HK-2 (cell line): ENCODE measurements around the gene SHCBP1.
"Not testable (repeated sequence)": the region's sequence is repeated elsewhere in the genome, so short reads cannot be mapped to it uniquely, and the experiment has no call there.

Experiments
- DNase-seq: peaks from one replicate; pipeline ENCODE4 v3.0.0-alpha.2; 2018; ENCODE audit not compliant: unreplicated experiment

The SHCBP1 gene, protein sequence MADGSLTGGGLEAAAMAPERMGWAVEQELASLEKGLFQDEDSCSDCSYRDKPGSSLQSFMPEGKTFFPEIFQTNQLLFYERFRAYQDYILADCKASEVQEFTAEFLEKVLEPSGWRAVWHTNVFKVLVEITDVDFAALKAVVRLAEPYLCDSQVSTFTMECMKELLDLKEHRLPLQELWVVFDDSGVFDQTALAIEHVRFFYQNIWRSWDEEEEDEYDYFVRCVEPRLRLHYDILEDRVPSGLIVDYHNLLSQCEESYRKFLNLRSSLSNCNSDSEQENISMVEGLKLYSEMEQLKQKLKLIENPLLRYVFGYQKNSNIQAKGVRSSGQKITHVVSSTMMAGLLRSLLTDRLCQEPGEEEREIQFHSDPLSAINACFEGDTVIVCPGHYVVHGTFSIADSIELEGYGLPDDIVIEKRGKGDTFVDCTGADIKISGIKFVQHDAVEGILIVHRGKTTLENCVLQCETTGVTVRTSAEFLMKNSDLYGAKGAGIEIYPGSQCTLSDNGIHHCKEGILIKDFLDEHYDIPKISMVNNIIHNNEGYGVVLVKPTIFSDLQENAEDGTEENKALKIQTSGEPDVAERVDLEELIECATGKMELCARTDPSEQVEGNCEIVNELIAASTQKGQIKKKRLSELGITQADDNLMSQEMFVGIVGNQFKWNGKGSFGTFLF

DNA sequence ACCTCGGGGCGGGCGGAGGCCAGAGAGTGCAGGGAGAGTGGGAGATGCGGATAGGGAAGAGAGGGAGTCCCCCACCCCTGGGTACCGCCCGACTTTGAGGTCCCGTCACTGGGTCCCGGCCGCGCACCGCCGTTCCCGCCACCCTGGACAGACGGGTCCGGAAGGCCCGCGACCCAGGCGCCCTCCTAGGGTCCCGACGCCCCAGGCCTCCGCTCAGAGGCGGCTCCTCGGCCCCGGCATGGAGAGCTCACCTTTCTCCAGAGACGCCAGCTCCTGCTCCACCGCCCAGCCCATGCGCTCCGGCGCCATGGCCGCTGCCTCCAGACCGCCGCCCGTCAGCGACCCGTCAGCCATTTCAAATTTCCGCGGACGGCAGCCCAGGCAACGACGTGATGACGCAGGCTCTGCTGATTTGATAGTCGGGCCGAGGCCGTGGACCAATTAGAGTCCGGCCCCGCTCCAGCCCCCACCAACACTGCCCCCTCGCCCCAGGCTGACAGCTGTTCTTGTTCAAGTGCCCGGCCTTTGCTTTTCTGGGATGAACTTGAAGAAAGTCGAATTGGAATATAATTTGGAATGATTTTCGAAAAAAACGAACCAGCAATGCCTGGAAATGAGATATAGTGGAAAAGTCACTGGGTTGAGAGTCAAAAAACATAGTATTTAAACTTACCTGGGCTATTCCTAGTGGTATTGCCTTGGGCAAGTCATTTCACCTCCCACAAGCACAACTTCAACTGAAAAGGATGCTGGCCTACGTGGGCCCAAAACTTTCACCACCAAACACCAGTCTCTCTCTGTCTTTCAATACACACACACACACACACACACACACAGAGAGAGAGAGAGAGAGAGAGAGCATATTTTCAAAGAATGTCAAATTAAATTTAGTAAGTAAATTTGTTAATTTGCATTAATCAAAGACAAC is at the start of gene SHCBP1:
Gene SHCBP1 (minus strand): TSS at position 374 of the 928 bp plus-strand sequence. CDS start 20 bp downstream, at position 354.
- DNase-seq, result peak; percentile 86

DNA sequence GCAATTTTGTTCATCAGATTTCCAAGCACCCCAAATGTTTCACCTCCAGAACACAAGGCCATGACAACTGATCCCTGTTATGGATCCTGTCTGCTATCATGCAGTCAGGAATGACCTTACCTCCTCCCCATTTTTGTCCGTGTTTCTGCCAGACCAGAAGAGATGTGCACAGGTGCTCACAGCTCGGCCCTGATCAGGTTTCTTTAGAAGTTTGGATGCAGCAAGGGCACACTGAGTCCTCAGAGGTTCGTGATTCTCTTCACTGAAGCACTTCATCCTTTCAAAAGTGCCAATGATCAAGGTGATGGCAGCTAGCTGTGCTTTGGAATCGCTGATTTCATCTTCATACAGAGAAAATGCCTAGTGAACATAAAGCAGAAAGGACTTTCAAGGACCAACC is 40.9 kb upstream of the SHCBP1 start:
- DNase-seq, result no peak

DNA sequence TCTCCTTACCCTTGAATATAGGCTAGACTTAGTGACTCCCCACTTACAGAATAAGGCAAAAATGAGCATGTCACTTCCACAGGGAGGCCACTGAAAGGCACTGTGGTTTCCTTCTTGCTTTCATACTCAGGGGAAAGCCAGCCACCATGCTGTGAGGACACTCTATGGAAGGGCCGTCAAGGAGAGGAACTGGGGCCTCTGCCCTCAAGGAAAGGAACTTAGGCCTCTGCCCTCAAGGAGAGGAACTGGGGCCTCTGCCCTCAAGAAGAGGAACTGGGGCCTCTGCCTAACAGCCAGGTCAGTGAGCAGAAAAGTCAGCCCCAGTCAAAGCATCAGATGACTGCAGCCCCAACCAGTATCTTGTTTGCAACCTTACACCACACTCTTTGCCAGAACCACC is 37.7 kb upstream of the SHCBP1 start:
- no peak for DNase-seq

DNA sequence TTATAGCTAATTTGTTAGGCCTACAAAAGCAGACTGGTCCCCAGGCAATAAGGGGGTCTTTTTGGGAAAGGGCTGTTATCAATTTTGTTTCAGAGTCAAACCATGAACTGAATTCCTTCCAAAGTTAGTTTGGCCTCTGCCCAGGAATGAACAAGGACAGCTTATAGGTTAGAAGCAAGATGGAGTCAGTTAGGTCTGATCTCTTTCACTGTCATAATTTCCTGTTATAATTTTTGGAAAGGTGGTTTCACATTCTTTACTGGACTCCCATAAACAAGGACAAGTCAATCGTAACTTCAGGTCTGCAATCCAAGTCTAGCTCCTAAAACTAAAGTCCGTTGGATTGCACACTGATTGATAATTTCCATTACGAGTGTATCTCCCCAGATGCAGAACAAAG is 30.1 kb upstream of the SHCBP1 start:
- DNase-seq, result no peak

DNA sequence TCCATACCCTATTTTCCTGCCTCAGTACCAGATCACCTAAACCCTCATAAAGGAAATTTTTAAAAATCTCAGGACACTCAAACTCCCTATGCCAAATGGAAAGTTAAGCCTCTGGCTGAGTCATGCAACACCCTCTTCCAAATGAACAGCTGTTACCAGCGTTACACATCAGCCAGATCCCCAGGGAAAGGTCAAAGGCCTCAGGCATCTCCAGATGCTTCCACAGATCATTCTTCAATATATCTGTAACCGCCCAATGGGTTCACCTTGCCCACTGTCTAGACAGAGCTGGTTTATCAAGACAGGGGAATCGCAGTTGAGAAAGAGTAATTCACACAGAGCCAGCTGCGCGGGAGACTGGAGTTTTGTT is 29.1 kb upstream of the SHCBP1 start:
- DNase-seq, result no peak

DNA sequence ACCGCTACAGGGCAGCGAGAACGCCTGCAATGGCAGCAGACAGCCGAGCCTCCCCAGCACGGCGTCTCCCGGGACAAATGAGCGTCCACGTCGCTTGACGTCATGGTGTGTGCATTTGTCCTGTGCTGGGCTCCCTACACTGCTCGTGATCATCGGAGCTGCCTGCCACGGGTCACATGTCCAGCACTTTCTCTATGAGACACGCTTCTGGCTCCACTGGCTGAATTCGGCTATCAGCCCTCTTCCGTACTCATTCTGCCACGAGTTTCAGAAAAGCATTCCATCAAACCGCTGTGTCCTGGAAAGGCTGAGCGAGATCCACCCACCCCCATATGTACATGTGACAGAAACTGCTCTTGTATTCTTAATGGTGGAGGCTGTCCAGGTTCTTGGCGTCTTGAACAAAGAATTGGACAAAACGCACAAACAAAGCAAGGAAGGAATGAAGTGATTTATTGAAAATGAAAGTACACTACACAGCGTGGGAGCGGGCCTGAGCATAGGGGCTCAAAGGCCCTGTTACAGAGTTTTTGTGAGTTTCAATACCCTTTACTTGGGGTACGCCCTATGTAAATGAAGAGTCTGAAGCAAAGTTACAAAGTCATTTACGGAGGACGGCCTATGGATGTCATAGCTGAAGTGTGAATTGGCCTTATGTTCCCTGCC is 28.5 kb upstream of the SHCBP1 start:
- DNase-seq, result no peak

DNA sequence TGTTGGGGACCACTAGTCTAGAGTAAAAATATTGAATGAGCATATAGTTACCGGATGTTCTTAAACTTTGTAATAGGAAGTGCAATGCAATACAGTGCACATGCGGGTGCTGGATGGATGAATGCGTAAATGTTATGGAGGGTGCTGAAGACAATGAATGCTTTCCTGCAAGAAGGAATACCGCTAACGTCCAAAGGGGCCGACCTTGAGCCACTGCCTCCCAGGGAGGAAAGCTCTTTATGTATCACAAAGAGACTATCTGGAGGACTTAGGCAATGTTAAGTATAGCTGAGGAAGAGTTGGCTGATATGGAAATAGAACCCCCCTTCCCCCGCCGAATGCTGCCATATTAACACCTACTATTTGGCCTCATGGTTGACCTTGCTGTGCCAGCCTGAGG is 27.5 kb upstream of the SHCBP1 start:
- no peak for DNase-seq

DNA sequence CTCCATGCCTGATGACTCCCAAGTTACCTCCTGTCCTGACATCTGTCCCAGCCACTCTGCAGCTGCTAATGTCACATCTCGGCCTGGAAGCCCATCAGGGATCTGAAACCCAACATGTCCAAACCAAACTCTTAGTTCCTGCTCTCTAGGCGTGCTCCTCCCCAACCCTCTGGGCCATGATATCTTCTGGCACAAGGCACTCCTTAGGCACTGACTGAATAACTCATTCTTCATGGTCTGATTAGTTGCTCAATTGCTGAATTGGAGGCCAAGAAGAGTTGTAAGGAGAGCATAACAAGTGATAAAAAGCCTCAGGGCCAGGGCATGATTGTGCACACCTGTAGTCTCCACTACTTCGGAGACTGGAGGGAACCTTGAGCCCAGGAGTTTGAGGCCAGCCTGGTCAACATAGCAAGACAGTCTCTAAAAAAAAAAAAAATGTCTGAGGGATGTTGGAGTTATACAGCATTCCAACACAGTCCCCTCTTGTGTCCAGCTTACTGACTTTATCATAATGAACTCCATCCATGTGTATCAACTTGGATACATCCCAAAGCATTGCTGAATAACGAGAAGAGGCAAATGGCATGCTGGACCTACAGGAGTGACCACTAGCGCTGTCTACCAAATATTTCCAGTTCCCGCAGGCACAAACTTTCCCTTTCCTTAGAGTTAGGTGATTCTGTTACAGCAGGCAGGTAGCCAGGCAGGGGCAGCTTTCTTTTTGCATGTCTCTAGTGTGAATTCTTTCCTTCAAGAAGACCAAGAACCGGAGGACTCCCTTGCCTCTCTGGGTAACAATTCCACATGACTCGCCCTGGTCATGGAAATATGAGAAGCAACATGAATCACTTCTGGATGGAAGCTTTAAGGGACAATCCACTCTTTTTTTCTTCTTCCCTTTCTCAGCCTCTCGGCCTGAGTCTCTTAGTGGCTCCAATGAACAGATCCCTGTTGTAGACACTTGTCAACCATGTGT is 18.1 kb upstream of the SHCBP1 start:
- DNase-seq, result no peak

DNA sequence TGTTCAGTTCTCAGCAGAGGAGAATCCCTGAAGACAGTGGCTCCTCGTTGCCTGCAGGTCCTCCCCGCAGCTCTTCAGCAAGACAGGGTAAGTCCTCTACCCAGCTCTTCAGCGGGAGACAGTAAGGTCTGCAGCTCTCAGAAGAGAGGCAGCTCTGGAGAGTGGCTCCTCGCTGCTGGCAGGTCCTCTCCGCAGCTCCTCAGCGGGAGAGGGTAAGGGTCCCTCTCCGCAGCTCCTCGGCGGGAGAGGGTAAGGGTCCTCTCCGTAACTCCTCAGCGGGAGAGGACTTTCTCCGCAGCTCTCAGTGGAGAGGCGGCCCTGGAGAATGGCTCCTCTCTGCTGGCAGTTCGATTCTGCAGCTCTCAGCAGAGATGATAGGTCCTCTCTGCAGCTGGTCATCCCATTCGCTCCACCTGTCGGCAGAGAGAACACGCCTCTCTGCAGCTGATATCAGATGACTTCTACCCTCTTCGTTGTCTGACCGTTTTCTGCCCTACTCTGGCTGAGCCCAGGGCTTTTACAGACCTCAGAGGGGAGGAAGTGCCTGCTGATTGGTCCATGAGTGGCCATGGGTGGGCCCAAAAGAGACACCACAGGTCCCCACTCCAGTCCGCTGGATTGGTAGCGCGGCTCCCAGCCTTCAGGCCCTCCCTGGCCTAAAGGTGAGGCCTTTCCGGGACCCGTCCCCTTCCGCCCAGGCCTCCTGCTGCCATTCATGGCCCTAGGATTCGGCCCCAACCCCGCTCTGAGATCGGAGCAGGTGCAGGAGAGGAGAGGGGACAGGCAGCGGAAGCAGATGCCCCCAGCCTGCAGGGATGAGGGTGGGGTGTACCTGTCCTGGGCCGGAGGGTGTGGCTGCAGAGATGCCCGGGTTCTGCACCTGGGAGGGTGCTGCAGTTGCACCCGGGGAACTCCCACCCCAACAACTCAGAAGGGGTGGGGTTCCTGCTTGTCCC is 11.9 kb upstream of the SHCBP1 start:
- DNase-seq, result no peak

DNA sequence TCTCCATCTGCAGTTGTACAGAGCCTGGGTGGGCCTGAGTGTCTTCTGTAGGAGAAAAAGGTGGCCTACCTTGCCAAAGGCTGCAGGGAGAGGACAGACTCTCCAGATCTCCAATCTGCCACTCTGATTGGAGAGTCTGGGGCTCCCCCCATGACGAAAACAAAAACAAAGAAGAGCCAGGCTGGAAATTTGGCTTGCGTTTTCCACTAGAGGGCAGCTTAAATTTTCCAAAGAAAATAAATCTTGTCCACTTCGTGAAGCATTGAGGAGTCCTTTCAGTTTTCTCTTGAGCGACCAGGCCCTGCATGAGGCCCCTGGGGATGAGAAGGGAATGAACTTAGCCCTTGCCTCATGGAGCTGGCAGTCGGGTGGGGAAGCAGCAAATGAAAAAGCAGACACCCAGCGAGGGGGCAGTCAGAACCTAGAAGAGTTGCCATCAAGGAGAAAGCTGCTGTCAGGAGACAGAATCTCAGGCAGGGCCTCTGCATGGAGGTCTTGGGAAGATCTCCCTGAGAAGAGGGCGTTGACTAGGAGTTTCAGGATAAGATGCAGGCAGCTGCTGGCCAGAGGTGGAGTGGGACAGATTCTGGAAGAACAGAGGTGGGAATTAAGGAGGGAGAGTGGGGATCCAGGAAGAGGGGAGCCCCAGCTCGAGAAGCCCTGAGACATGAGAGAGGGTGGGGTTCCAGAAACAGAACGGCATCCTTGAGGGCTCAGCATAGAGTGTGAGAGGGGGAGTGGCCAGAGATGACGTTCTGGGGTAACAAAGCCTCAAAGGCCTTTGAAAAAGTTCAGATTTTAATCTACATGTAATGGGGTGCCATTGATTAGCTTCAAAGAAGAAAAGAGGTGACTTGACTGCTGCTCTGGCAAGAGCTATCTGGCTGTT is 8.4 kb upstream of the SHCBP1 start:
- no peak for DNase-seq

DNA sequence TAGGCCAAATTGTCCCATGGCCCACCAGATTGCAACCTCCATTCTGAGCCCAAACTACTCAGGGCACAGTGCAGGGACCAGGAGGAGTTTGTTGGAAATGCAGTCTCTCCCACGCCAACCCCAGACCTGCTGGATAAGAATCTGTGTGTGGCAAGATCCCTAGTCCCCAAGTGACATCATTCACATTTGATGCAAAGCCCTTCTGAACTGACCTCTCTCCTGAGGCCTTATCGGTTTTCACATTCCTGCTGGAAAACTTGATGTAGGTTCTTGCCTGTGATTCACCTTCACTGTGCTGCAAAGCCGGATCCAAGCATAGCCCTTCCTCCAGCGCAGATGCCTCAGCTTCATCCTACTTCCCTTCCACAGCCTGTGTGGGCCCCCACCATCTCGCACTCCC is 6.6 kb upstream of the SHCBP1 start:
- no peak for DNase-seq

DNA sequence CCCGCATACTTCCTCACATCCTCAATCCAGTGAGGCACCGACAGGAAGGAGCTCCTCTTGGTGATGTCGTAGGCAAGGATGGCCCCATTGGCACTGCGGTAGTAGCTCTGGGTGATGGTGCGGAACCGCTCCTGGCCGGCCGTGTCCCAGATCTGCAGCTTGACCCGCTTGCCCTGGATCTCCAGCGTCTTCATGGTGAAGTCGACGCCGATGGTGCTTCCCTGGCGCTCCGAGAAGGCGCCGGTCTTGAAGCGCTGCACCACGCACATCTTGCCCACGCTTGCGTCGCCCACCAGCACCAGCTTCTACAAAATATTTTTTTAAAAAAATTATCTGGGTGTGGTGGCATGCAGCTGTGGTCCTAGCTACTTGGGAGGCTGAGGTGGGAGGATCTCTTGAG is 5.5 kb upstream of the SHCBP1 start:
- not testable (repeated sequence) for DNase-seq

DNA sequence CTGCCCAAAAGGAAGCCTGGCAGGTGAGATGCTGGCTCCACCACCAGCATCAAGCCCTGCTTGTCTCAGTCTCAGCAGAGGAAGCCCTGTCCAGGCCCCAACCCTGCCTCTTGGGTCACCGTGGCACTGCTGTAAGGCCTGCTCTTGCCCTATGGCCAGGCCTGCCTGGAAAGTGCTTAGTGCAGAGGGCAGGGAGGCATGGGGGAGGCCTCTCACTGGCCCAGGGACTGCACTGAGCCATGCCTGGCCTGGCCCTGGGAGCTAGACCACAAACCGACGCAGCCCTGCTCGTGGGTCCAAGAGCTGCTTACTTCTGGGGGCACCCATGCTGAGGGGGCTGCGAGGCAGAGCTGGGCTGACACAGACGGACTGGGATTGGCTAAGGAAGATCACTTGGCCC is 3.7 kb upstream of the SHCBP1 start:
- DNase-seq, result not testable (repeated sequence)

DNA sequence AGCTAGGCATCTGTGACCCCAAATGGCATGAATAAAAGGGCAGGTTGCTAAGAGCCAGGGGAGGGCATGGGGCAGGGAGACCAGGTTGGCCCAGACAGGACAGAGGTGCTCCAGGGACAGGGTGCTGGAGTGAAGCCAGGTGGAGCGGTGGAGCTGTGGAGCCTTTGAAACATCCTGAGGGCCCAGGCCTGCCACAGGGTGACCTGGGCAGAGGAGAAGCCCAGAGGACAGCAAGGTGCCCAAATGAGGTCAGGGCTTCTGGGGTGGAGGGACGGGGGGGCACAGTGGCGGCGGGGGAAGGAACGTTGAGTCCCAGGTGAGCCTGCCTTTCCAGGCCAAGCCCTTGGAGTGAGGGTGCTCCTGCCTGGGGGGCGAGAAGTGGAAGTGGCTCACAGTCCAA is 2.5 kb upstream of the SHCBP1 start:
- not testable (repeated sequence) for DNase-seq

DNA sequence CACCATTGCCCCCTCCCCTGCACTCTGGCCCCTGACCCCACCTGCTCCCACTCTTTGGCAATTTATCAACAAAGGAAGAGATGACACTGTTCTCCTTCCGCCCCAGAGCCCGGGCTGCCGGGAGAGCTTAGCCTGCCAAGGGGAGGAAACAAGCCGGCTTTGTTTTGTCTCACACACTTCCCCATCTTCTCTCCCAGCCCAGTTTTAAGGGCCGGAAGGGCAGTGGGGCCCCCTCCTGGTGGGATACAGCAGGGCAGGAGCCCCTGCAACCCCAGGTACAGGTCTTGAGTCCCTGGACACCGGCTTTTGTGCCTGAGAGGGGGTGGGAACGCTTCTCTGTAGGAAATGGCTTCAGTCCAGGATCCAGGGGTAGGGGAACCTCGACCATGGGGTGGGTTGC is 2.1 kb upstream of the SHCBP1 start:
- DNase-seq, result not testable (repeated sequence)

DNA sequence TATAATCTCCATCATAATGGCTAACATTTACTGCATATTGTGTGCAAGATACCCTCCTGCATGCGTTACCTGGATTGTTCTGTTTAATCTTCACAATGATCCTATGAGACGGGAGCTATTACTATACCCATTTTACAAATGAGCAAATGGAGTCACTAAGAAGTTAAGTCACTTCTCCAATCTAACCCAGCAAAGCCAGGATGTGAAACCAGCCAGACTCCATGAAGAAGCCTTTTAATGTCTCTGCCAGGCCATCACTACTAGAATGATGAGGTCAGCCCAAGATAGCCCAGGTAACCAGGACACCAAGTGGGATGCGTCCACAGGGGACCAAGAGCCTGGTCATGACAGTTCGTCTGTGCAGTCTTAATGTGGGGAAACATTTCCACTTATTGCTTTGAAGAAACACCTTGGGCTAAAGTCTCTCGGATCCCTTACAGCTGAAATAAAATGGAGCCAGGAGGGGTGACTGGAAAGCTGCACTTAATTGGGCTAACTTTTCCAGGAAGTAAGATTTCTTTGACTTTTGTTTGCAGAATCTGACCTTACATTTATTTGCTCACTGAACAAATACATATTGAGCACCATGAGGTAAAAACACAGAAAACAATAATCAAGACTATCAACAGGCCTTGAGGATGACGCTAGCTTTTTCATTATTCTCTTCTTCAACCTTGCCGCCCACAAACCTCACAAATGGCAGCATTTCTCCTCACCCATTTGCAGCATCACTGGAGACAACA is 926 bp upstream of the SHCBP1 start:
- DNase-seq, result no peak

DNA sequence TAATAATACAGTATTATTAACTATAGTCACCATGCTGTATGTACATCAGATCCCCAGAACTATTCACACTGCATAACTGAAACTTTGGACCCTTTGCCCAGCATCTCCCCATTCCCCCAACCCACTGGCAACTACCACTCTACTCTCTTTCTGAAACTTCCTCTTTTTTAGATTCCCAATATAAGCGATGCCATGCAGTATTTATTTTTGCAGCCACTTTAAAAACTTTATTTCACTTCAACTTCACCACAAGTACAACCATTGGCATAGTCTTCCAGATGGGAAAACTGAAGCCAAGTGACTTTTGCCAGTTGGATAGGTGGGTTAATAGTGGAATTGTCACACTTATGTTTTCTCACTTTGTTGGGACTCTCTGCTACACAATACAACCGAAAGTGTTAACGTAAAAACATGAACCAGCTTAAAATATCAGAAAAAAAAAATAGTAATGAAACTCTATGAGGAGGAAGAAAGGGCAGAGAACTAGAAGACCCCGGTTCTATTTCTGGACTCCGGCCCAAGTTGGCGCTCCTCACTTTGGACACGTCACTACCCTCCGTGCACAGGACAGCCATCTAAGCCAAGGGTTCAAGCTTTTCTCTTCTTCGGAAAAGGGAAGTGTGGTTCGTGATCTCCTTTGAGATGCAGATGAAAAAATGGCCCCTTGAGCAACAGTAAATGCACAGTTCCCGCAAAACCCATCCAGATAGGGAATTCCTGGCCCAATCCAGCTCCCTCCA is 743 bp downstream of the SHCBP1 start:
- no peak for DNase-seq
